Muscle of back (tissue), 11 donors: ENCODE measurements around the gene PTGER2. TPM values are rescaled to one million over a fixed set of nuclear protein-coding genes. Genes with fewer than 3 reads are reported as not detected.

Experiments
- DNase-seq, 3 donors: peaks; one replicate each; pipeline versions ENCODE4 v3.0.0 to v3.0.0-alpha.2; 2013
- polyA plus RNA-seq, 10 donors: library from polyadenylated mRNA; unstranded; fragments of 120-200 nt; gene quantifications; one replicate each; pipeline ENCODE4 v1.2.1, GENCODE V29; 2013; ENCODE audit not compliant: insufficient read length in 10 of 10

PTGER2 gene
- polyA plus RNA-seq, 10 donors = 0.76 to 4.8 (median 0.99) TPM

GRCh38 chr14:52370406-52370935, 56.4 kb downstream of the PTGER2 start:
- DNase-seq = no peak

GRCh38 chr14:52377940-52378339, 63.8 kb downstream of the PTGER2 start:
- no peak for DNase-seq

Other genes with a start within 250 kb of the PTGER2 start
- 100 to 1,000 TPM in 8 of 10 donors, 10 to 100 TPM in 2; 94.4 to 172 (median 116) TPM for gene NID2, start 245.3 kb upstream of the PTGER2 start, polyA plus RNA-seq
- gene PTGDR, start 46.6 kb upstream of the PTGER2 start, polyA plus RNA-seq = 1 to 10 TPM in 1 of 10 donors, under 1 TPM in 9; 0.16 to 1.3 (median 0.43) TPM
- 1 to 10 TPM; 5.9 to 8.6 (median 7.0) TPM for gene TXNDC16, start 238.2 kb downstream of the PTGER2 start, polyA plus RNA-seq
- gene GPR137C, start 238.5 kb downstream of the PTGER2 start, polyA plus RNA-seq = 1 to 10 TPM; 3.2 to 5.5 (median 4.0) TPM